NCI-H1436 (cell line): ENCODE data around the gene C5.
"Not testable (repeated sequence)": the region's sequence is repeated elsewhere in the genome, so short reads cannot be mapped to it uniquely, and the experiment has no call there.

Experiments
- DNase-seq: peaks from one replicate; lab custom pipeline; 2025; lab: John Stamatoyannopoulos, UW

Gene C5

DNA sequence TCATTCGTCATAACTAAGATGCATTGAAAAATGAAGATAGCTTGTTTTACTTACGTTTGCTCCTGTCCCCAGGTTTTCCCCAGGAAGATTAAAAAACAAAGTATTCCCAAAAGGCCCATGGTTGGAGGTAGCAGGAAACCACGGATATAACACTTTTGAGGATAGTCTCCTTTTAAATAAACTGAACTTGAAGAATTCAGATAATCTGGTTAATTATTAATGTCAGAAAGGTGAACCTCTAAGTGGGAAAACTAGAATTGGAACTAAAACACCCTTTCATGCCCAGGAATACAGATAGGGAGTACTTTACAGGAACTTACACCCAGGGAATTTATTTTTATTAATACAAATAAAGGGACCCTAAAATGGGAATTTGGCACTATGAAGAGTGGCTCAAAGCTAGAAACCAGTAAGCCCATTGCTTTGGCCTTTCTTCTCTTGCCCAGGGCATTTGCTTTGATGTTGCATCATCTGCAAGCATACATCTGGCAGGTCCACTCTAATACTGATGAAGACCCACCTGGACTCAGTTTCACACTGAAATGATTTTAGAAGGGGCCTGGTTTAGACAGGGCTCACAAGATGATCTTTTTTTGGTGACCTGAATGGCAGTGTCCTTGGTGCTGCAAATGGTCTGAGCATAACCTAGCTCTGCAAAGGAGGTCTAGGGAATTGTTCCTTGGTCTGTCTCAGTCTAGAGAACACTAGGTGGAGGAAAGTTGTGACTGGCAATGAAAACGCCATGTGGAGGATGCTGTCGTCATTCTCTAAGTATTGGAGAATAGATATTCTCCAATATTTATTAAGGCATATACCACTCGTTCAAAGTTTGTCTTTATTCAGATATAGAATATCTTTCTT is at the start of gene C5:
TSS of gene C5 (minus strand) at position 148 of the 861 bp plus-strand sequence. CDS start at position 119, 29 bp downstream.
- DNase-seq: no peak

- DNase-seq: no peak
Measured at GRCh38 chr9:121098567-121099198, 48.6 kb upstream of the C5 start.

DNA sequence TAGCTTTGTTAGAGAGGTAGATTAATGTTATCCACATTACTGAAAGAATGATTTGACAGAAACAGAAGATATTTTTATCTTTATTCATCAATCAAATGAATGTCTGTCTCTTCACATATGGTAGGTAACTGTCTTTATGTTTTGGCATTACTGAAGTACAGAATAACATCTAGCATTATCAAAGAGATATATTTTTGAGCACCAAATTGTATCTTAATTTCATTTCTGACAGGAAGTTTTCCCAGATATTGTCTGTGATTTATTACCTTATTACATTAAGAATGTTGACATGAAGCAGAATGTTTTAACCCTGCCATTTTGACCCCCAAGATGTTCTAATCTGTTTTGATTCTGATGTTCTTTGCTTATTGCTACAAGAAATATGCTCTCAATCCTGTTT is 45.0 kb upstream of the C5 start:
- no peak for DNase-seq

DNA sequence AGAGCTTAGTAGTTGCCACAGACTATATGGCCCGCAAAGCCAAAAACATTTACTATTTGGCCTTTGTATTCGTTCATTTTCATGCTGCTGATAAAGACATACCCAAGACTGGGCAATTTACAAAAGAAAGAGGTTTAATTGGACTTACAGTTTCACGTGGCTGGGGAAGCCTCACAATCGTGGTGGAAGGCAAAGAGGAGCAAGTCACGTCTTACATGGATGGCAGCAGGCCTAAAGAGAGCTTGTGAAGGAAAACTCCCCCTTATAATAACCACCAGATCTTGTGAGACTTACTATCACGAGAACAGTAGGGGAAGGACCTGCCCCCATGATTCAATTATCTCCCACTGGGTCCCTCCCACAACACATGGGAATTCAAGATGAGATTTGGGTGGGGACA is 40.7 kb upstream of the C5 start:
- not testable (repeated sequence) for DNase-seq

GRCh38 chr9:121088576-121088975 is 38.5 kb upstream of the C5 start:
- no peak for DNase-seq

GRCh38 chr9:121085661-121086060 is 35.6 kb upstream of the C5 start:
- no peak for DNase-seq

DNA sequence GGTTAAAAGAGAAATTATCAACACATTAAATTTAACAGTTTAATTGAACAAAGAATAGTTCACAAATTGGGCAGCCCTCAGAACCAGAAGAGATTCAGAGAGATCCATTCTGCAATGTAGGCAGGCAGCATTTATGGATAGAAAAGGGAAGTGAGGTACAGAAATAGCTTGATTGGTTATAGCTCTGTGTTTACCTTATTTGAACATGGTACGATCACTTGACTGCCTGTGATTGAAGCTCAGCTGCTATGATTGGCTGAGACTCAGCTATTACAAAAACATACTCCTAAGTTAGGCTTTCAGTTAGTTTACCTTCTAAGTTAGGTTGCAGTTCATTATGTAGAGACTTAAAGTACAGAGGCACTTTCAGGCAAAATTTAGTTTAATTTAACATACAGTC is 32.0 kb upstream of the C5 start:
- no peak for DNase-seq

DNA sequence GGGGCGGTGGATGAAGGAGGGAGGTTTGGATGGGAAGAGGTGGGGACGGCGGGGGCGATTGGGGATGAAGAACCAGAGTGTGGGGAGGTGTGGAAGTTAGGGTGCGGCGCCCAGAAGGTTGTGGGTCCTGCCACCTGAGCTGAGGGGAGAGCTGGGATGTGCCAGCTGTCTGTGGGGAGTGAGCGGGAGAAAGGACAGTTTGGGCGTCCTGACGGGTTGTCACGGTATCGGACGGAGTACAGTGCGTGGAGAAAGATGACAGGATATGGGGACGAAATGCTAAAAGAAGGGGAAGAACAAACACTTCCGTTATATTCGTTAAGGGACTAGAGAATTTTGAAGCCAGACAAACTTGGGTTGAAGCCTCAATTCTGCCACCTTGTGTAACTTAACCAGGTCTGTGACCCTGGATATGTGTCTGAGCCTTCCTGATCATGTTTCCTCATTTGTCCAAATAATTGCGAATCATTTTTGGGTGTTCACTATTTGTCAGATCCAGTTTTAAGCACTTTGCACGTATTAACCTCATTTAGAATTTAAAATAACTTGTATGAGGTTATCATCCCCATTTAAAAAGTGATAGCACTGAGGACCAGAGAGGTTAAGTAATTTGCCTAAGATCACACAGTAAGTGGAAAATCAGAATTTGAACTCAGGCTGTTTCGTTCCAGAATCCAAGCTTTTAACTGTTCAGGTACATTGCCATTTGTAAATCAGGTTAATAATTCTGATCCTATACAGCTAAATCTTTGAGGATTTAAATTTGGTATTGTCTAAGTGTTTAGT is 25.4 kb upstream of the C5 start:
- no peak for DNase-seq

DNA sequence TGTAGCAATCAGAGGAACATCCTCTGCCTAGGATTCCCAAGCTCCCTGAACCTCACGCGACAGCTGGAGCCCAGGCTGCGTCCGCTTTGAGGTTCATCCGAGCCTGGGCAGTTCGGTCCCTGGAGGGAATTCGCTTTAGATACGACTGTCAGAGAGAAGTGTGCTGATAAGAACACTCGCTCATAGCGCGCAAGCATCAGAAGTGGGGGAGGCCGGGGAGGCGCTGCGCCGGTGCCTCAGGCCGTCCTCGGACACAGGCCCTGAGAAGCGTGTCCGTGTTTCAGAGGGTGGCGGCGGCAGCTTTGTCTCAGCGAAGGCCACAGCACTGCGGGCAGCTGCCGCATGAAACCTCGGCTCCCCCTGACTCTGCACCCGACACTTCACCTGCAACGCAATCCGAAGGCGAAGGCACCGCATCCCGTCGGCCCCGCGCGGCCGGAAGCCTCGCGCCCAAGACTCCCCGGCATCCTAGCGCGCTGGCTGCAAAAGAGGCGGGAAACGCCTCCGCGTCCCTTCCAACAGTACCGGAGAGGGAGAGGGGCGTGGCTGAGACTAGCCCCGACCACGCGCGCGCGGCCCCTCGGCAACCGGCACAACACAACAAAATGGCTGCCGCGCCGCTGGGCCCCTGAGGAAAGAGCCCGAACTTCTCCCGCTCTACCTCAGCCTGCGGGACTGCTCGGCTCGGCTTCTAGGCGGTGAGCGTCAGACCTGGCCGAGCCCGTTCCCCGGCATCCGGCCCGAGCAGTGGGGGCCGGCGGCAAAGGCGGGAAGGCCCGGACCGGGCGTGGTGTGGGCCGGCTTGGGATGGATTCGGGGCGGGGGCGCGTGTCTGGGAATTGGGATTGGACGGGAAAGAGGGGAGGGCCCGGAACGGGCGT is 24.5 kb upstream of the C5 start, which contains the start of gene CNTRL:
TSS of gene CNTRL (plus strand) at position 586 of the 881 bp plus-strand sequence. CDS start 13,372 bp downstream, outside the sequence.
- peak; percentile 90 for DNase-seq

GRCh38 chr9:121073038-121073437 is 23.0 kb upstream of the C5 start:
- DNase-seq: no peak

DNA sequence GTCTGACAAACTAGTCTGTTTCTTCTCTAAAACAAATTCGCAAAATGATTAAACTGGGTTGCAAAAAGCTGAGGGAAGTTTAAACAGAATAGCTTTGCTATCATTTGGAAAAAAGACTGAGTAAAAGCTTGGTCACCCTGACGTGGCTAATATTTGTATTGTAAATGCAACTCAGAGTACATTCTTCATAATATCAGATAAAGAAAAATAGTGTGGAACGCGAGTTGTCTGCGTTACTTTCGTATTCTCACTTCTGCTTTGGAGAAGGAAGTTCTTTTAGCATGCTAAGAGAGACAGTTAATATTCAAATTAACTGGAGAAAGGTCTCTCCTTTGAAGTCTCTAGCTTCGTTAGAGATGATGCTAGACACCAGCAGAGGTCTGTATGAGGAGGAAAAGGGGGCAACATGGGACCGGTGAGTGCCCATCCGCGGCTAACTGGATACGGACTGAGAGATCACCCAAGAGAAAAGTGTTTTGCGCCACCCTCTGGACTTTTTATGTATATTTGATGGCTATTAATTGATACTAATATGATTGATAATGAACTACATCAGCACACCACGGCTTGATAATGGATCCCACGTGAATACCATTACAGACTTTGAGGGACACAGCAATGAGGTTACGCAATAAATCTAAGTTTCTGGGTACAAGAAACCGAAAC is 21.8 kb upstream of the C5 start:
- no peak for DNase-seq

- no peak for DNase-seq
Measured at GRCh38 chr9:121071370-121071755, 21.3 kb upstream of the C5 start.

GRCh38 chr9:121069396-121069795 is 19.3 kb upstream of the C5 start:
- no peak for DNase-seq

- no peak for DNase-seq
Measured at GRCh38 chr9:121067640-121068039, 17.6 kb upstream of the C5 start.

- no peak for DNase-seq
Measured at GRCh38 chr9:121066850-121067249, 16.8 kb upstream of the C5 start.

DNA sequence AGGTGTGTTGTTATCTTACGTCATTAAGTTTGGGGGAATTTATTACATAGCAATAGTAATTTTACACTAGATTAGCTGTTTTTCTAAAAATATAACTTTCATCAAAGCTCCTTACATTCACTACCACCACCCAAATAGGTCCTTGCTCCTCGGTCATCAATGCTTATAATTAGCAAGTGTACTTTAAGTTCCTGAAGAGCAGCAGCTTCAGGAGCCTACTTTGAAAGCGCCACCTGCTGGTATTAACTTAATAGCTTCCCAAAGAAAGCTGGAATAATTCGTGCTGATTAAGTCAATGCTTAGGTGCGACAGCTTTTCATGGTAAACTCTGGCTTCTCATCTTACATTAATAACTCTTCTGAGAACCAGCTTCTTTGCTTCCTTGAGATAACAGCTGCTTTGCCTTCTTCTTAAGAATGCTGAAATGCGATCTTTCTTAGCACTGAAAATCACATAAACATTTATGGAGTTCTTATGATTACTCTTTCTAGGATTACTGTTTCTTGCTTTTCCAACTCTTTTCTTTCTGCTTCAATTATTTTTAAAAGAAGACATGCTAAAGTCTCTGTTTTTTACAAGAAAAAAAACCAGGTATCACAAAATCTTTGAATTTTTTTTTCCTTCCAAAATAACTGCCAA is 10.0 kb upstream of the C5 start:
- peak; percentile 46 for DNase-seq

DNA sequence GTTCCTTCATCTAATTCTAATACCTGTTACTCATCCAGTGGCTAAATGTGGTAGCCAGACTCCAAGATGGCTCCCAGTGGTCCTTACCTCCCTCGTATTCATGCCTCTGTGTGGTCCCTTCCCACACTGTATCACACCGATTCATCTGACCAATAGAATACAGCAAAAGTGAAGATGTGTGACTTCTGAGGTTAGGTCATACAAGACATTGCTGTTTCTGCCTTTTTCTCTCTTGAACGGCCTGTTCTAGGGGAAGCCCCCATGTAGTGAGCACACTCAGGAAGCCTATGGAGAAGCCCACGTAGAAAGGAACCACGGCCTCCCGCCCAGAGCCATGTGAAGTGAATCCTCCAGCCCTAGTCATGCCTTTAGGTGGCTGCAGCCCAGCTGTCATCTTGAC is 9.4 kb upstream of the C5 start:
- no peak for DNase-seq

DNA sequence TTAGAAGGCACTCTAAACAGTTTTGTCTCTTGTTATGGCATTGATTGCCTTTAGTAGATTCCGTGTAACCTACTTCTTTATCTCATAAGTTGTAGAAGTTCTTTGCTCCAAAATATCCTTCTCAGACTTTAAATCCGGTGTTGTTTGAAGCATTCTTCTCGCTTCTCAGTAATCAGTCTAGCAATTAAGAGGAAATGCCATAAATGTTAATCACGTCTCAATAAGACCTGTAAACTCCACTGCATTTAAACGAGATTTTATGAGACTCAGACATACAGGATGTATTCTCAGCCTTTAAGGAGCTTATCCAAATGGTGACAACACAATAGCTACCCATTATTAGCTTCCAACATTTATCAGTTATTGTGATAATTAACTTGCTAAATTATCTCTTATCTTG is 7.7 kb upstream of the C5 start:
- DNase-seq: no peak

DNA sequence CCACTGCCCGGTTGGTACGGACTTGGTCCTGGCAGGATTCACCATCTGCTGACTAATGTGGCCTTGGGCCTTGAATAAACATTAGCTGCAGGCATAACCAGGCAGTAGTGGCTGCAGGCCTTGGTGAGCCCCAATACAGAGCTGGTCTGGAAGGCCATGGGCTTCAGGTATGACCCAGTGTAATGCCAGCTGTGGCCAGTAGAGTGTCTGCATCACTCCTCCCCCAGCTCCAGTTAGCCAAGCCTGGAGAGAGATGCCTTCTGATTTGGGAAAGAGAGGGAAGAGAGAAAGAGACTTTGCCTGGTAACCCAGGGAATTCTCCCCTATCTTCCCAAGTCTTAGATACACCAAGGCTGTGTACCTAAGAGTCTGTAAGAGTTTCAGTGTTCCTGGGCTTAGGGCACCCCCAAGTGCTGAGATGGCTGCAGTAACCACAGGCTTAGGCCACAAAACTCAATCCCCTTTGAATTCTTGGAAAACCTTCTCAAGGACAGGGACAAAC is 5.6 kb upstream of the C5 start:
- no peak for DNase-seq

- DNase-seq: no peak
Measured at GRCh38 chr9:121053544-121053943, 3.5 kb upstream of the C5 start.
